Endothelial cell of umbilical vein (primary cell): Measurements from ENCODE around the gene PPP2R5A. TPM values are rescaled to one million over a fixed set of nuclear protein-coding genes. Genes with fewer than 3 reads are reported as not detected.

Source experiments
- BruUV-seq: library from RNA; stranded (reverse); fragments of 400-500 nt; replicated peaks from 2 replicates; lab custom pipeline; 2021; lab: Mats Ljungman, UMichigan
- CTCF ChIA-PET: fragments of 300-600, 350-600 bp; sonication (Branson Sonifier 250); formaldehyde crosslinking; loops from one replicate; lab custom pipeline; 2021; ENCODE audit warnings: antibody characterized with exemption, inconsistent platforms; lab: Charles Lee
- POLR2A ChIA-PET: fragments of 300-600, 350-600 bp; sonication (Branson Sonifier 250); formaldehyde crosslinking; loops from one replicate; lab custom pipeline; 2021; ENCODE audit warnings: antibody characterized with exemption, inconsistent platforms; lab: Charles Lee
- DNase-seq: peaks from one replicate; pipeline ENCODE4 v3.0.0-alpha.2; 2011; ENCODE audit warnings: low read depth, low spot score
- FAIRE-seq: peaks from 2 replicates; lab custom pipeline; 2011; peaks lifted over from hg19 to GRCh38; lab: Jason Lieb, UNC
- H2AFZ ChIP-seq: 2 replicates; pipeline ENCODE4 v1.6.0; 2012; ENCODE audit warnings: low read depth, low read length, control low read depth, inconsistent platforms
- H3K27ac ChIP-seq: 2 replicates; pipeline ENCODE4 v1.5.1; 2011; ENCODE audit warnings: low read depth, mild to moderate bottlenecking, control low read depth, low read length, moderate library complexity; ENCODE audit not compliant: insufficient read depth
- H3K27me3 ChIP-seq, 2 experiments: 2 replicates each; pipeline versions ENCODE4 v1.6.0 to v1.6.1; 2011; ENCODE audit warnings: low read length in 2 of 2, mixed read lengths in 1 of 2; ENCODE audit not compliant: control insufficient read depth in 2 of 2, insufficient read depth in 2 of 2
- H3K36me3 ChIP-seq, 2 experiments: 2 replicates in 1 of 2; 3 replicates in 1 of 2; pipeline ENCODE4 v1.5.1; 2011; ENCODE audit warnings: low read length in 2 of 2, mild to moderate bottlenecking in 1 of 2, moderate library complexity in 1 of 2; ENCODE audit not compliant: control insufficient read depth in 2 of 2, insufficient read depth in 2 of 2; ENCODE audit errors: extremely low read depth in 1 of 2
- H3K4me1 ChIP-seq: 3 replicates; pipeline ENCODE4 v1.5.1; 2011; ENCODE audit warnings: mild to moderate bottlenecking, low read length; ENCODE audit not compliant: control insufficient read depth, insufficient read depth; ENCODE audit errors: extremely low read depth
- H3K4me2 ChIP-seq: 2 replicates; pipeline ENCODE4 v1.6.1; 2011; ENCODE audit warnings: low read length, control low read depth, mixed read lengths; ENCODE audit not compliant: insufficient read depth
- H3K4me3 ChIP-seq, 3 experiments: fragments of 200-600 bp in 1 of 3; sonication (generic), shearing (Covaris generic) in 1 of 3; replicated peaks in 1 of 3; 2 replicates each; pipeline ENCODE4 v1.5.1; 2011 to 2016; ENCODE audit warnings: control low read depth in 3 of 3, low read length in 3 of 3, mild to moderate bottlenecking in 2 of 3, inconsistent platforms in 1 of 3, low read depth in 1 of 3, moderate library complexity in 1 of 3; ENCODE audit not compliant: insufficient read depth in 1 of 3
- H3K79me2 ChIP-seq: 2 replicates; pipeline ENCODE4 v1.6.0; 2012; ENCODE audit warnings: low read length, inconsistent platforms; ENCODE audit not compliant: control insufficient read depth, insufficient read depth
- H3K9ac ChIP-seq: replicated peaks from 2 replicates; pipeline ENCODE3; 2011; ENCODE audit warnings: low read length, control low read depth; ENCODE audit not compliant: insufficient read depth; ENCODE audit errors: extremely low read depth
- H3K9me1 ChIP-seq: replicated peaks from 3 replicates; pipeline ENCODE4 v1.6.0; 2011; ENCODE audit warnings: mild to moderate bottlenecking, low read length; ENCODE audit not compliant: control insufficient read depth, insufficient read depth; ENCODE audit errors: extremely low read depth
- H3K9me3 ChIP-seq: replicated peaks from 2 replicates; pipeline ENCODE4 v1.5.1; 2012; ENCODE audit warnings: low read length, inconsistent platforms; ENCODE audit not compliant: control insufficient read depth, insufficient read depth
- H4K20me1 ChIP-seq: replicated peaks from 2 replicates; pipeline ENCODE3; 2011; ENCODE audit warnings: mild to moderate bottlenecking, low read length; ENCODE audit not compliant: control insufficient read depth, insufficient read depth; ENCODE audit errors: extremely low read depth
- EZH2 ChIP-seq: IDR thresholded peaks from 2 replicates; pipeline ENCODE4 v1.6.1; 2012; ENCODE audit warnings: borderline replicate concordance, low read depth, mild to moderate bottlenecking, moderate library complexity, low read length, inconsistent platforms; ENCODE audit not compliant: severe bottlenecking
- FOS ChIP-seq: IDR thresholded peaks from 2 replicates; pipeline ENCODE4 v1.6.1; 2011; ENCODE audit warnings: mild to moderate bottlenecking, low read length, moderate library complexity, borderline replicate concordance; ENCODE audit not compliant: insufficient read depth
- GATA2 ChIP-seq: IDR thresholded peaks from 2 replicates; pipeline ENCODE4 v1.7.0; 2011; ENCODE audit warnings: low read depth, mild to moderate bottlenecking, moderate library complexity, mixed read lengths, low read length; ENCODE audit not compliant: insufficient read length, insufficient read depth
- JUN ChIP-seq: IDR thresholded peaks from 2 replicates; pipeline ENCODE4 v1.6.1; 2011; ENCODE audit warnings: borderline replicate concordance, low read depth; ENCODE audit not compliant: insufficient read length, insufficient read depth
- MYC ChIP-seq: IDR thresholded peaks from one replicate; pipeline ENCODE4 v1.6.1; 2011; ENCODE audit warnings: mild to moderate bottlenecking, low read depth, low read length
- POLR2A ChIP-seq: IDR thresholded peaks from 2 replicates; pipeline ENCODE4 v1.6.1; 2012; ENCODE audit warnings: low read depth, mild to moderate bottlenecking, control low read depth, low read length
- POLR2AphosphoS5 ChIP-seq: IDR thresholded peaks from 2 replicates; pipeline ENCODE4 v1.6.1; 2012; ENCODE audit warnings: low read depth, mild to moderate bottlenecking, control low read depth, low read length, moderate library complexity; ENCODE audit not compliant: insufficient read depth
- dilution Hi-C: fragments of 300-500 bp; cut with MboI; formaldehyde crosslinking; loops from one replicate; pipeline ENCODE4 v1.15.0; 2019; ENCODE audit warnings: low sequenced_read_pairs; ENCODE audit not compliant: extremely low pct_ligation_motif_present
- intact Hi-C: fragments of 100-400 bp; cut with micrococcal nuclease; formaldehyde crosslinking; loops from one replicate; pipeline ENCODE4 v1.10.0; 2022
- polyA plus RNA-seq, 4 experiments: library from polyadenylated mRNA; depleted of rRNA in 3 of 4; stranded (reverse) in 3 of 4; unstranded in 1 of 4; fragments of >200 nt; gene quantifications; 2 replicates each; pipeline versions ENCODE4 v1.2.1 to v1.2.3, GENCODE V29; 2011 to 2012; ENCODE audit warnings: missing spikeins in 1 of 4
- total RNA-seq: library from RNA; stranded (reverse); gene quantifications from 2 replicates; pipeline ENCODE4 v1.2.3, GENCODE V29; 2021
- TF ChIP-seq, protein P1 (sequence below): IDR thresholded peaks from 2 replicates; pipeline ENCODE4 v1.6.1; 2011; ENCODE audit not compliant: insufficient read depth, insufficient read length
- TF ChIP-seq, protein P2 (sequence below), 2 donors: IDR thresholded peaks; 1 replicate in 1 of 2; 2 replicates in 1 of 2; pipeline ENCODE4 v1.5.1; 2011; ENCODE audit warnings: low read length in 2 of 2, mild to moderate bottlenecking in 2 of 2, moderate library complexity in 2 of 2, control low read depth in 1 of 2, inconsistent platforms in 1 of 2, low read depth in 1 of 2; ENCODE audit not compliant: insufficient read depth in 1 of 2; ENCODE audit errors: extremely low read depth in 1 of 2

PPP2R5A gene
- total and polyA plus RNA-seq, 2 donors (not counting 3 experiments of a cell fraction or from before 2014, with no cell fraction given) = 11.9 to 34.5 TPM

DNA sequence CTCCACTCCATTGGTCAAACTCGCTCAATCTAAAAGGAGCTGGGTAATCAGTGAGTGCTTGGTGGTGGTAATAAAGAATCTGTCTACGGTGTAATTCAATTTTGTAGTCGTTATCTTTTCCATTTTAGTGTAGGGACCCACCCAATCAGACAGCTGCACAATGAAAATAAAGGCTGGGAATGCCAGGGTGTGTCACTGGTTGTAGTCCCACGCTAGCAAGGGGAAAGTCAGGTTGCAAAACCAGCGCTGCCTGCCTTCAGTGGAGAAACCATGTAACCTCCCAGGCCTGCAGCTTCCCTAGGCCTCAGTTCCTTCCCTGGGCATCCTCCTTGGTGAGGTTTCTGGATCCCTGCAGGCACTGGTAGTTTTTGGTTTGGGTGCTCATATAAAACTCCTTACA is 49.4 kb upstream of the PPP2R5A start:
- ChIA-PET POLR2A (no interaction called here), CTCF (interaction anchor here (0.7 to 3.6 kb wide), 3 partner anchors 11 to 165 kb away, joined by 3 to 14 read pairs (median 5); no protein-coding TSS in a partner anchor)
- H3K36me3 ChIP-seq = no peaks in the 10 kb centered on the region
- H3K79me2 ChIP-seq = no peaks in the 10 kb centered on the region
- H3K4me3 ChIP-seq = no peak overlapping the region
- no peaks in the 10 kb centered on the region for H4K20me1 ChIP-seq
- H3K27me3 ChIP-seq = peaks cover 2% of the 10 kb centered on the region in 2 experiments
- TF ChIP-seq POLR2AphosphoS5 (no peak), EZH2 (no peak), FOS (no peak)
- no TSS peak for BruUV-seq
- DNase-seq = no peak
- no peak overlapping the region for H2AFZ ChIP-seq
- no peaks in the 10 kb centered on the region for H3K9me1 ChIP-seq
- H3K27ac ChIP-seq = no peak overlapping the region
- FAIRE-seq = no peak
- H3K9ac ChIP-seq = no peak overlapping the region
- no peaks in the 10 kb centered on the region for H3K9me3 ChIP-seq
- intact Hi-C loops (no loop called here), dilution Hi-C loops (no loop called here)
- H3K4me1 ChIP-seq = peaks cover 12% of the 10 kb centered on the region
- no peak overlapping the region for H3K4me2 ChIP-seq

DNA sequence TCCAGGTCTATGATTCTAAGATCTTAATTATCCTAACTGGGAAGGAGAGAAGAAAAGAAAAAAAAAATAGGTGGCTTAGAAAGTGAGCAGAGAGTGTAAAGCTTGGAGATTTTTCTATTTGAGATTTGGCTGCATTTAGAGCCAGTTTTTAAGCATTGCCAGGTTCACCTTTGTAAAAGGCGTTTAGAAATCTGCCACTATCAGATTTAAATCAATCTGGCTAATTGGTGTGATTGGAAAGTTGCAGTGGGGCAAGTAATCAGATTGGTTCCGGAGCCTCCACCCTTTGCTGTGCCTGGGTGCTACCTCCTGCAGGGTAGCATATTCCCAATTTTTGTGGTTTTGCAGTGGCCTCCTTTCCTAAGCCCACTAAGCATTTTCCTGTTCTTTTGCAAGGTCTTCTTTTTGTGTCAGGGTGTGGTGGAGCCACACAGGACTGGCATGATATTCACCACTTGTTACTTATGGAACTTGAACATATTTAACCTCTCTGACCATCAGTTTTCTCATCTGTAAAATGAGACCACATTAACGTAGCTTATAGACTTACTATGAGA is 48.5 kb upstream of the PPP2R5A start:
- dilution Hi-C loops = no loop called here
- Histone ChIP-seq H4K20me1 (no peaks in the 10 kb centered on the region), H3K4me1 (peaks cover 18% of the 10 kb centered on the region), H3K27ac (no peak overlapping the region), H3K27me3 (no peaks in the 10 kb centered on the region), H3K9me1 (no peaks in the 10 kb centered on the region), H2AFZ (no peak overlapping the region), H3K9ac (no peak overlapping the region), H3K4me2 (no peak overlapping the region), H3K79me2 (no peaks in the 10 kb centered on the region), H3K36me3 (no peaks in the 10 kb centered on the region), H3K4me3 (no peak overlapping the region), H3K9me3 (no peaks in the 10 kb centered on the region)
- CTCF ChIA-PET = interaction anchor here (0.7 to 3.6 kb wide), 4 partner anchors 12 to 166 kb away, joined by 3 to 14 read pairs (median 6); no protein-coding TSS in a partner anchor
- POLR2A ChIA-PET = no interaction called here
- TF ChIP-seq FOS (no peak), JUN (no peak), MYC (no peak), EZH2 (no peak), GATA2 (no peak), POLR2AphosphoS5 (no peak), POLR2A (no peak)
- TF ChIP-seq, protein P1, sequence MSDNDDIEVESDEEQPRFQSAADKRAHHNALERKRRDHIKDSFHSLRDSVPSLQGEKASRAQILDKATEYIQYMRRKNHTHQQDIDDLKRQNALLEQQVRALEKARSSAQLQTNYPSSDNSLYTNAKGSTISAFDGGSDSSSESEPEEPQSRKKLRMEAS = no peak
- TF ChIP-seq, protein P2, sequence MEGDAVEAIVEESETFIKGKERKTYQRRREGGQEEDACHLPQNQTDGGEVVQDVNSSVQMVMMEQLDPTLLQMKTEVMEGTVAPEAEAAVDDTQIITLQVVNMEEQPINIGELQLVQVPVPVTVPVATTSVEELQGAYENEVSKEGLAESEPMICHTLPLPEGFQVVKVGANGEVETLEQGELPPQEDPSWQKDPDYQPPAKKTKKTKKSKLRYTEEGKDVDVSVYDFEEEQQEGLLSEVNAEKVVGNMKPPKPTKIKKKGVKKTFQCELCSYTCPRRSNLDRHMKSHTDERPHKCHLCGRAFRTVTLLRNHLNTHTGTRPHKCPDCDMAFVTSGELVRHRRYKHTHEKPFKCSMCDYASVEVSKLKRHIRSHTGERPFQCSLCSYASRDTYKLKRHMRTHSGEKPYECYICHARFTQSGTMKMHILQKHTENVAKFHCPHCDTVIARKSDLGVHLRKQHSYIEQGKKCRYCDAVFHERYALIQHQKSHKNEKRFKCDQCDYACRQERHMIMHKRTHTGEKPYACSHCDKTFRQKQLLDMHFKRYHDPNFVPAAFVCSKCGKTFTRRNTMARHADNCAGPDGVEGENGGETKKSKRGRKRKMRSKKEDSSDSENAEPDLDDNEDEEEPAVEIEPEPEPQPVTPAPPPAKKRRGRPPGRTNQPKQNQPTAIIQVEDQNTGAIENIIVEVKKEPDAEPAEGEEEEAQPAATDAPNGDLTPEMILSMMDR (IDR thresholded peaks at IDR 0.05; ENCODE audit: extremely low read depth in 1 of 2, insufficient read depth in 1 of 2, low read depth in 1 of 2, low read length in 2 of 2) = no peak
- DNase-seq (no peak), FAIRE-seq (no peak)
- intact Hi-C loops = no loop called here
- BruUV-seq = no TSS peak
